RPMI7951 (cell line): ENCODE measurements around the gene NIPBL. TPM values are rescaled to one million over a fixed set of nuclear protein-coding genes. Genes with fewer than 3 reads are reported as not detected.
"Not testable (repeated sequence)": the region's sequence is repeated elsewhere in the genome, so short reads cannot be mapped to it uniquely, and the experiment has no call there.

Source experiments
- DNase-seq: peaks from one replicate; pipeline ENCODE4 v3.0.0-alpha.2; 2012; ENCODE audit warnings: low read depth
- total RNA-seq: library from RNA; depleted of rRNA; stranded (reverse); fragments of >200 nt; shearing (Covaris generic); gene quantifications from 2 replicates; pipeline ENCODE4 v1.2.3, GENCODE V29; 2014

Gene NIPBL
- total RNA-seq, 1 experiment from 2014 or later: 21.5 TPM

- not testable (repeated sequence) for DNase-seq
These were observed 24.5 kb downstream of the NIPBL start for GRCh38 chr5:36901077-36901476.

GRCh38 chr5:36901856-36902255 lies 25.3 kb downstream of the NIPBL start:
- no peak for DNase-seq

- DNase-seq: no peak
These were observed 25.8 kb downstream of the NIPBL start for GRCh38 chr5:36902353-36902752.

- no peak for DNase-seq
These were observed 28.1 kb downstream of the NIPBL start for GRCh38 chr5:36904677-36905076.

- no peak for DNase-seq
These were observed 32.1 kb downstream of the NIPBL start for GRCh38 chr5:36908544-36909260.

- DNase-seq: no peak
These were observed 39.1 kb downstream of the NIPBL start for GRCh38 chr5:36915653-36916052.

GRCh38 chr5:36916614-36917013 lies 40.0 kb downstream of the NIPBL start:
- DNase-seq: not testable (repeated sequence)

- DNase-seq: not testable (repeated sequence)
These were observed 40.8 kb downstream of the NIPBL start for GRCh38 chr5:36917358-36917757.

GRCh38 chr5:36919238-36919637 lies 42.7 kb downstream of the NIPBL start:
- no peak for DNase-seq

- DNase-seq: no peak
These were observed 43.1 kb downstream of the NIPBL start for GRCh38 chr5:36919650-36920049.

GRCh38 chr5:36928947-36929346 lies 52.4 kb downstream of the NIPBL start:
- peak; percentile 64 for DNase-seq

GRCh38 chr5:36929438-36929837 lies 52.9 kb downstream of the NIPBL start:
- no peak for DNase-seq

GRCh38 chr5:36932056-36932455 lies 55.5 kb downstream of the NIPBL start:
- DNase-seq: no peak

- no peak for DNase-seq
These were observed 56.1 kb downstream of the NIPBL start for GRCh38 chr5:36932699-36933098.

- DNase-seq: no peak
These were observed 58.3 kb downstream of the NIPBL start for GRCh38 chr5:36934740-36935356.

GRCh38 chr5:36935805-36936204 lies 59.2 kb downstream of the NIPBL start:
- no peak for DNase-seq

- no peak for DNase-seq
These were observed 59.7 kb downstream of the NIPBL start for GRCh38 chr5:36936309-36936708.

- no peak for DNase-seq
These were observed 61.6 kb downstream of the NIPBL start for GRCh38 chr5:36938129-36938528.

- no peak for DNase-seq
These were observed 63.6 kb downstream of the NIPBL start for GRCh38 chr5:36939969-36940858.

- DNase-seq: no peak
These were observed 67.0 kb downstream of the NIPBL start for GRCh38 chr5:36943584-36943983.

- no peak for DNase-seq
These were observed 67.5 kb downstream of the NIPBL start for GRCh38 chr5:36944024-36944423.

GRCh38 chr5:36944607-36945225 lies 68.1 kb downstream of the NIPBL start:
- DNase-seq: peak; percentile 52
